Liver (tissue), 3 donors: ENCODE results near the gene CYREN.

ENCODE experiments used
- FOXA1 ChIP-seq: IDR thresholded peaks from 2 replicates; pipeline ENCODE4 v1.6.1; 2016; ENCODE audit warnings: antibody characterized with exemption
- GABPA ChIP-seq, 2 donors: IDR thresholded peaks in 1 of 2; conservative IDR thresholded peaks in 1 of 2; 2 replicates each; pipeline ENCODE4 v1.6.1; 2016; ENCODE audit warnings: antibody characterized with exemption in 2 of 2, mild to moderate bottlenecking in 1 of 2, moderate library complexity in 1 of 2
- HNF4G ChIP-seq: IDR thresholded peaks from 2 replicates; pipeline ENCODE4 v1.6.1; 2016; ENCODE audit warnings: antibody characterized with exemption
- RAD21 ChIP-seq, 2 donors: IDR thresholded peaks; 2 replicates each; pipeline ENCODE4 v1.6.1; 2016; ENCODE audit warnings: antibody characterized with exemption in 2 of 2, mild to moderate bottlenecking in 2 of 2
- TAF1 ChIP-seq: conservative IDR thresholded peaks from 2 replicates; pipeline ENCODE4 v1.6.1; 2016; ENCODE audit warnings: antibody characterized with exemption, mild to moderate bottlenecking
- TF ChIP-seq, protein P1 (sequence below): IDR thresholded peaks from 2 replicates; pipeline ENCODE4 v1.6.1; 2016; ENCODE audit warnings: antibody characterized with exemption
- TF ChIP-seq, protein P2 (sequence below): fragments of 150-350 bp; IDR thresholded peaks from 2 replicates; pipeline ENCODE4 v1.5.1; 2017; ENCODE audit warnings: improper control_type of control experiment, low read depth, low read length; ENCODE audit not compliant: missing input control
- TF ChIP-seq, protein P3 (sequence below): IDR thresholded peaks from 2 replicates; pipeline ENCODE4 v1.6.1; 2016; ENCODE audit warnings: antibody characterized with exemption, mild to moderate bottlenecking
- donor health status: healthy.
- donor health status: healthy.

DNA sequence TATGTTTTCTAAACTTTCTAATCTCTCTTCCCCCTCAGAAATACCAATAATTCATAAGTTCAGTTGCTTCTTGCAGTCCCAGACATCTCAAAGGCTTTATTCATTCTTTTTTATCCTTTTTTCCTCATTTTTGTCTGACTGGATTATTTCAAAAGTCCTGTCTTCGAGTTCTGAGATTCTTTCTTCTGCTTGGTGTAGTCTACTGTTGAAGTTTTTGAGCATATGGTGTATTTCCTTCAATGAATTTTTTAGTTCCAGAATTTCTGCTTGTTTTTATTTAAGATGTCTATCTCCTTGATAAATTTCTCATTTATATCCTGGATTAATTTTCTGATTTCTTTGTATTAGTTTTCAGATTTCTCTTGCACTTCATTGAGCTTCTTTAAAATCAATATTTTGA is 14.2 kb downstream of the CYREN start:
- no peak for TF ChIP-seq HNF4G
- TF ChIP-seq, protein P1, sequence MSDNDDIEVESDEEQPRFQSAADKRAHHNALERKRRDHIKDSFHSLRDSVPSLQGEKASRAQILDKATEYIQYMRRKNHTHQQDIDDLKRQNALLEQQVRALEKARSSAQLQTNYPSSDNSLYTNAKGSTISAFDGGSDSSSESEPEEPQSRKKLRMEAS: no peak
- TF ChIP-seq, protein P2, sequence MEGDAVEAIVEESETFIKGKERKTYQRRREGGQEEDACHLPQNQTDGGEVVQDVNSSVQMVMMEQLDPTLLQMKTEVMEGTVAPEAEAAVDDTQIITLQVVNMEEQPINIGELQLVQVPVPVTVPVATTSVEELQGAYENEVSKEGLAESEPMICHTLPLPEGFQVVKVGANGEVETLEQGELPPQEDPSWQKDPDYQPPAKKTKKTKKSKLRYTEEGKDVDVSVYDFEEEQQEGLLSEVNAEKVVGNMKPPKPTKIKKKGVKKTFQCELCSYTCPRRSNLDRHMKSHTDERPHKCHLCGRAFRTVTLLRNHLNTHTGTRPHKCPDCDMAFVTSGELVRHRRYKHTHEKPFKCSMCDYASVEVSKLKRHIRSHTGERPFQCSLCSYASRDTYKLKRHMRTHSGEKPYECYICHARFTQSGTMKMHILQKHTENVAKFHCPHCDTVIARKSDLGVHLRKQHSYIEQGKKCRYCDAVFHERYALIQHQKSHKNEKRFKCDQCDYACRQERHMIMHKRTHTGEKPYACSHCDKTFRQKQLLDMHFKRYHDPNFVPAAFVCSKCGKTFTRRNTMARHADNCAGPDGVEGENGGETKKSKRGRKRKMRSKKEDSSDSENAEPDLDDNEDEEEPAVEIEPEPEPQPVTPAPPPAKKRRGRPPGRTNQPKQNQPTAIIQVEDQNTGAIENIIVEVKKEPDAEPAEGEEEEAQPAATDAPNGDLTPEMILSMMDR: no peak
- no peak for TF ChIP-seq GABPA (IDR thresholded peaks at IDR 0.05 in 1 of 2, conservative IDR thresholded peaks at IDR 0.05 in 1 of 2)
- no peak for TF ChIP-seq RAD21 (IDR thresholded peaks at IDR 0.05)
- TF ChIP-seq TAF1: no peak
- no peak for TF ChIP-seq FOXA1
- TF ChIP-seq, protein P3, sequence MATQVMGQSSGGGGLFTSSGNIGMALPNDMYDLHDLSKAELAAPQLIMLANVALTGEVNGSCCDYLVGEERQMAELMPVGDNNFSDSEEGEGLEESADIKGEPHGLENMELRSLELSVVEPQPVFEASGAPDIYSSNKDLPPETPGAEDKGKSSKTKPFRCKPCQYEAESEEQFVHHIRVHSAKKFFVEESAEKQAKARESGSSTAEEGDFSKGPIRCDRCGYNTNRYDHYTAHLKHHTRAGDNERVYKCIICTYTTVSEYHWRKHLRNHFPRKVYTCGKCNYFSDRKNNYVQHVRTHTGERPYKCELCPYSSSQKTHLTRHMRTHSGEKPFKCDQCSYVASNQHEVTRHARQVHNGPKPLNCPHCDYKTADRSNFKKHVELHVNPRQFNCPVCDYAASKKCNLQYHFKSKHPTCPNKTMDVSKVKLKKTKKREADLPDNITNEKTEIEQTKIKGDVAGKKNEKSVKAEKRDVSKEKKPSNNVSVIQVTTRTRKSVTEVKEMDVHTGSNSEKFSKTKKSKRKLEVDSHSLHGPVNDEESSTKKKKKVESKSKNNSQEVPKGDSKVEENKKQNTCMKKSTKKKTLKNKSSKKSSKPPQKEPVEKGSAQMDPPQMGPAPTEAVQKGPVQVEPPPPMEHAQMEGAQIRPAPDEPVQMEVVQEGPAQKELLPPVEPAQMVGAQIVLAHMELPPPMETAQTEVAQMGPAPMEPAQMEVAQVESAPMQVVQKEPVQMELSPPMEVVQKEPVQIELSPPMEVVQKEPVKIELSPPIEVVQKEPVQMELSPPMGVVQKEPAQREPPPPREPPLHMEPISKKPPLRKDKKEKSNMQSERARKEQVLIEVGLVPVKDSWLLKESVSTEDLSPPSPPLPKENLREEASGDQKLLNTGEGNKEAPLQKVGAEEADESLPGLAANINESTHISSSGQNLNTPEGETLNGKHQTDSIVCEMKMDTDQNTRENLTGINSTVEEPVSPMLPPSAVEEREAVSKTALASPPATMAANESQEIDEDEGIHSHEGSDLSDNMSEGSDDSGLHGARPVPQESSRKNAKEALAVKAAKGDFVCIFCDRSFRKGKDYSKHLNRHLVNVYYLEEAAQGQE: no peak
